CD4-positive, alpha-beta T cell treated with Interleukin-6 for 4 hours (primary cell): Measurements from ENCODE around the gene MYO1B.

Experiments
- DNase-seq: peaks from one replicate; pipeline ENCODE4 v3.0.0-alpha.2; 2020; ENCODE audit warnings: mixed read lengths

Gene MYO1B

DNA sequence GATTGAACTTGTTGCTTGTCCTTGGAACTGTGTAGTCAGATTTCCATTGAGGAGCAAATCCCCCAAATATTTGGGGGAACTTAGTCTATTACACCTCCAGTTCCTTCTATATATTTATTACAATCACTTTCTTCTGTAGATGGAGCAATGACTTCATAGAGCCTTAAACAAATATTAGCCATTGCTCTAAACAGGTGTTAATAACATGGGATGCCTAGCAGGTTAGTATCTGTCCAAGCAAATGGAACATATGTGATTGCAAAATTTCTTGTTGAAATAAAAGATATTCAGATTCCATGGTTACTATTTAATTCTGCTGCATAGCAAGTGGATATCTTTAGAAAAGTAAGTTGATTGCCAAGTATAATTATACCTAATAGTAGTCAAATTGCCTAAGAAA is 225.1 kb downstream of the MYO1B start:
- DNase-seq: no peak

DNA sequence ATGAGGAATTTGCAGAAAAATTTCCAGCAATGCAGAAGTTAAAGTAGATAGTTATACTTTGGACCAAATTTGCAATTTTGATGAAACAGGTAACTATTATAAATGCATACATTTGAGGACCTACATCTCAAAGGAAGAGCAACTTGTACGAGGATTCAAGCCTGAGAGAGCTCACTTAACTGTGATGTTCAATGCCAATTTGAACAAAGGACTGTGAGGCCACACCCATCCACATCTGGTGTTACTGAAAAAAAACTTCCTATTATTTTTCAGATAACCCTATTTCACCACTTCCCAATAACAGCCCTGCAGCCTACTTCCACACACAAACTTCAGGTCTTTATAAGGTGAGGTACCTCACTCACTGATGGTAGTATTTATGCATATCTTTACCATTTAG is 229.3 kb downstream of the MYO1B start:
- DNase-seq: no peak
